Measurements from ENCODE around the gene NPHP1.
"Not testable (repeated sequence)": the region's sequence is repeated elsewhere in the genome, so short reads cannot be mapped to it uniquely, and the experiment has no call there.

GRCh38 chr2:110222626-110223025, 17.8 kb upstream of the NPHP1 start:
- not testable (repeated sequence) for TF ChIP-seq CTCF (IDR thresholded peaks at IDR 0.05); ZFX (IDR thresholded peaks at IDR 0.05; ENCODE audit: borderline replicate concordance)
